HepG2 (cell line): Measurements from ENCODE around the gene ETFB. TPM values are rescaled to one million over a fixed set of nuclear protein-coding genes. Genes with fewer than 3 reads are reported as not detected.

Experiments
- ASH2L ChIP-seq: fragments of 300-600, 200-600 bp; sonication (generic); IDR thresholded peaks from 2 replicates; pipeline ENCODE4 v1.7.0; 2017; ENCODE audit warnings: low read depth, mild to moderate bottlenecking, moderate library complexity, mixed read lengths, low read length; ENCODE audit not compliant: insufficient read length
- CHD4 ChIP-seq: fragments of 200-600 bp; sonication (generic); IDR thresholded peaks from 2 replicates; pipeline ENCODE4 v1.7.0; 2017; ENCODE audit warnings: mild to moderate bottlenecking, low read length, borderline replicate concordance
- HIVEP1 ChIP-seq: sonication (generic); formaldehyde crosslinking; IDR thresholded peaks from 2 replicates; pipeline ENCODE4 v1.4.0; 2020; ENCODE audit warnings: mild to moderate bottlenecking, missing genetic modification reagents
- HNRNPL ChIP-seq: fragments of 200-400 bp; formaldehyde crosslinking; IDR thresholded peaks from 2 replicates; pipeline ENCODE4 v1.6.1; 2017; ENCODE audit warnings: mild to moderate bottlenecking, low read depth, low read length
- JUN ChIP-seq: sonication (generic); formaldehyde crosslinking; IDR thresholded peaks from 2 replicates; pipeline ENCODE4 v1.4.0; 2020; ENCODE audit warnings: mild to moderate bottlenecking, missing genetic modification reagents
- KDM5A ChIP-seq: fragments of 200-600 bp; sonication (generic); IDR thresholded peaks from 2 replicates; pipeline ENCODE4 v1.7.0; 2018; ENCODE audit warnings: antibody characterized with exemption, mild to moderate bottlenecking, low read length, borderline replicate concordance
- KLF6 ChIP-seq: IDR thresholded peaks from 2 replicates; pipeline ENCODE4 v1.8.0; 2016; ENCODE audit warnings: missing biosample characterization, missing genetic modification reagents
- MED1 ChIP-seq: sonication (generic); formaldehyde crosslinking; IDR thresholded peaks from 2 replicates; pipeline ENCODE4 v1.4.0; 2020; ENCODE audit warnings: missing genetic modification reagents
- MTF2 ChIP-seq: sonication (generic); formaldehyde crosslinking; IDR thresholded peaks from 2 replicates; pipeline ENCODE4 v1.5.0; 2020; ENCODE audit warnings: missing genetic modification reagents, borderline replicate concordance
- NBN ChIP-seq: fragments of 450-650 bp; conservative IDR thresholded peaks from 2 replicates; pipeline ENCODE4 v1.6.1; 2017
- POLR2A ChIP-seq, 2 experiments: IDR thresholded peaks; 2 replicates each; pipeline ENCODE4 v1.6.1; 2011; ENCODE audit warnings: low read depth in 2 of 2, low read length in 2 of 2, mild to moderate bottlenecking in 1 of 2, moderate library complexity in 1 of 2; ENCODE audit not compliant: insufficient read depth in 1 of 2
- REPIN1 ChIP-seq: sonication (generic); formaldehyde crosslinking; IDR thresholded peaks from 2 replicates; pipeline ENCODE4 v1.8.0; 2022; ENCODE audit warnings: missing genetic modification reagents, low read depth, mild to moderate bottlenecking, borderline replicate concordance
- SIN3B ChIP-seq: fragments of 150-350 bp; IDR thresholded peaks from 2 replicates; pipeline ENCODE4 v1.6.1; 2014; ENCODE audit warnings: low read length
- SNAPC2 ChIP-seq: sonication (generic); formaldehyde crosslinking; IDR thresholded peaks from 2 replicates; pipeline ENCODE4 v1.8.1; 2022; ENCODE audit warnings: mild to moderate bottlenecking, missing genetic modification reagents
- XRCC5 ChIP-seq: fragments of 200-400 bp; formaldehyde crosslinking; optimal IDR thresholded peaks from 2 replicates; pipeline ENCODE3; 2017; ENCODE audit warnings: mild to moderate bottlenecking, low read length
- ZNF256 ChIP-seq: sonication (generic); formaldehyde crosslinking; conservative IDR thresholded peaks from 2 replicates; pipeline ENCODE4 v1.4.0; 2020; ENCODE audit warnings: missing genetic modification reagents
- ZNF331 ChIP-seq: sonication (generic); formaldehyde crosslinking; IDR thresholded peaks from 2 replicates; pipeline ENCODE4 v1.4.0; 2020; ENCODE audit warnings: missing genetic modification reagents
- ZNF879 ChIP-seq: sonication (generic); formaldehyde crosslinking; IDR thresholded peaks from 2 replicates; pipeline ENCODE4 v1.8.1; 2023; ENCODE audit warnings: missing genetic modification reagents
- ZSCAN25 ChIP-seq: sonication (generic); formaldehyde crosslinking; IDR thresholded peaks from 2 replicates; pipeline ENCODE4 v1.8.0; 2022; ENCODE audit warnings: mild to moderate bottlenecking, missing genetic modification reagents
- polyA plus RNA-seq, 8 experiments: library from polyadenylated mRNA; depleted of rRNA in 3 of 8; stranded (reverse) in 7 of 8; unstranded in 1 of 8; fragments of >200 nt; fragmentation: Illumina TruSeq in 4 of 8; extraction: Trizol in 4 of 8; gene quantifications; 2 replicates each; pipeline versions ENCODE4 v1.2.1 to v1.2.3, GENCODE V29; 2011 to 2016; ENCODE audit warnings: low read depth in 4 of 8, missing spikeins in 1 of 8, mixed read lengths in 1 of 8; ENCODE audit not compliant: insufficient read depth in 1 of 8
- total RNA-seq, 5 experiments: library from RNA; depleted of rRNA; stranded (reverse); fragments of >200 nt; fragmentation: Illumina TruSeq; extraction: Trizol; gene quantifications; 2 replicates each; pipeline ENCODE4 v1.2.3, GENCODE V29; 2016; ENCODE audit warnings: low read depth in 1 of 5
- TF ChIP-seq, protein P1 (sequence below): fragments of 450-650 bp; IDR thresholded peaks from 2 replicates; pipeline ENCODE4 v1.6.1; 2016
- TF ChIP-seq, protein P2 (sequence below): sonication (generic); formaldehyde crosslinking; IDR thresholded peaks from 2 replicates; pipeline ENCODE4; 2020; ENCODE audit warnings: missing genetic modification reagents, mild to moderate bottlenecking, borderline replicate concordance
- TF ChIP-seq, protein P3 (sequence below): IDR thresholded peaks from 2 replicates; pipeline ENCODE4 v1.6.1; 2012; ENCODE audit warnings: inconsistent platforms
- TF ChIP-seq, protein P4 (sequence below): sonication (generic); formaldehyde crosslinking; IDR thresholded peaks from 2 replicates; pipeline ENCODE4 v1.8.1; 2023; ENCODE audit warnings: mild to moderate bottlenecking, missing genetic modification reagents
- TF ChIP-seq, protein P5 (sequence below): sonication (generic); formaldehyde crosslinking; IDR thresholded peaks from 2 replicates; pipeline ENCODE4 v1.5.0; 2020; ENCODE audit warnings: missing genetic modification reagents, mild to moderate bottlenecking, borderline replicate concordance

ETFB gene
- total and polyA plus RNA-seq, 2 of the 13 experiments (the other 11 are each of a cell fraction or from before 2014, with no cell fraction given): 678 to 1,314 TPM

DNA sequence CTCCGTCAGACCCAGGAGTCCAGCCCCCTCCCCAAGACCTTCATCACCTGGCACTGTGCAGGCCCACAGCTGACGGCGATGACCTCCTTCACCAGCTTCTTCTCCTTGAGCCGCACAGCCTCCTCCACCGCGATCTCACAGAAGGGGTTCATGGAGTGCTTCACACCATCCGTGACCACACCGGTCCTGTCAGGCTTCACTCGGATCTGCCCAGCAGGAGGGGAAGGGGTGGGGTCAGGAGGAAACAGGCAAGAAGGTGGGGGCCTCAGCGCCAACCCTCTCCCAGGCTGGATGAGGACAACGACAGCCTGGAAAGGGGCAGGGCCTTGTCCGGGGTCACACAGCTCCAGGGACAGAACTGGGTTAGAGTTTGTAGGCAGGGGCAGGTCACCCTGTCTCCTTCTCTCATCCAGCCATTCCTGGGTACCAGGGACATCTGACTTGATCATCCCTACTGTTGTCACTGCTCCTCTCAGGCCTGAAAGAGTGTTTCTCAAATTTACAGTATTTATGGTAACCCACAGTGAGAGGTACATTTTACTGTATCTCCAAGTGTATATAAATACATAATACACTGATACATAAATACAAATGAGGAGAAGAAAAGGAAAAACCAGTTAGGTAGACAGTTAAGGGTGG lies 12.0 kb downstream of the ETFB start (continued):
- TF ChIP-seq, protein P1, sequence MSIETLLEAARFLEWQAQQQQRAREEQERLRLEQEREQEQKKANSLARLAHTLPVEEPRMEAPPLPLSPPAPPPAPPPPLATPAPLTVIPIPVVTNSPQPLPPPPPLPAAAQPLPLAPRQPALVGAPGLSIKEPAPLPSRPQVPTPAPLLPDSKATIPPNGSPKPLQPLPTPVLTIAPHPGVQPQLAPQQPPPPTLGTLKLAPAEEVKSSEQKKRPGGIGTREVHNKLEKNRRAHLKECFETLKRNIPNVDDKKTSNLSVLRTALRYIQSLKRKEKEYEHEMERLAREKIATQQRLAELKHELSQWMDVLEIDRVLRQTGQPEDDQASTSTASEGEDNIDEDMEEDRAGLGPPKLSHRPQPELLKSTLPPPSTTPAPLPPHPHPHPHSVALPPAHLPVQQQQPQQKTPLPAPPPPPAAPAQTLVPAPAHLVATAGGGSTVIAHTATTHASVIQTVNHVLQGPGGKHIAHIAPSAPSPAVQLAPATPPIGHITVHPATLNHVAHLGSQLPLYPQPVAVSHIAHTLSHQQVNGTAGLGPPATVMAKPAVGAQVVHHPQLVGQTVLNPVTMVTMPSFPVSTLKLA: no peak
- TF ChIP-seq, protein P2, sequence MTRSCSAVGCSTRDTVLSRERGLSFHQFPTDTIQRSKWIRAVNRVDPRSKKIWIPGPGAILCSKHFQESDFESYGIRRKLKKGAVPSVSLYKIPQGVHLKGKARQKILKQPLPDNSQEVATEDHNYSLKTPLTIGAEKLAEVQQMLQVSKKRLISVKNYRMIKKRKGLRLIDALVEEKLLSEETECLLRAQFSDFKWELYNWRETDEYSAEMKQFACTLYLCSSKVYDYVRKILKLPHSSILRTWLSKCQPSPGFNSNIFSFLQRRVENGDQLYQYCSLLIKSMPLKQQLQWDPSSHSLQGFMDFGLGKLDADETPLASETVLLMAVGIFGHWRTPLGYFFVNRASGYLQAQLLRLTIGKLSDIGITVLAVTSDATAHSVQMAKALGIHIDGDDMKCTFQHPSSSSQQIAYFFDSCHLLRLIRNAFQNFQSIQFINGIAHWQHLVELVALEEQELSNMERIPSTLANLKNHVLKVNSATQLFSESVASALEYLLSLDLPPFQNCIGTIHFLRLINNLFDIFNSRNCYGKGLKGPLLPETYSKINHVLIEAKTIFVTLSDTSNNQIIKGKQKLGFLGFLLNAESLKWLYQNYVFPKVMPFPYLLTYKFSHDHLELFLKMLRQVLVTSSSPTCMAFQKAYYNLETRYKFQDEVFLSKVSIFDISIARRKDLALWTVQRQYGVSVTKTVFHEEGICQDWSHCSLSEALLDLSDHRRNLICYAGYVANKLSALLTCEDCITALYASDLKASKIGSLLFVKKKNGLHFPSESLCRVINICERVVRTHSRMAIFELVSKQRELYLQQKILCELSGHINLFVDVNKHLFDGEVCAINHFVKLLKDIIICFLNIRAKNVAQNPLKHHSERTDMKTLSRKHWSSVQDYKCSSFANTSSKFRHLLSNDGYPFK (CRISPR knock-in tag): no peak
- TF ChIP-seq ZSCAN25 (CRISPR knock-in tag) (no peak; the same call in 1 of the 2 replicates), ZNF879 (no peak), HIVEP1 (CRISPR knock-in tag) (0 out of 2 replicates have a peak, but pooled peaks have one; percentile 41), KLF6 (0 out of 2 replicates have a peak, but pooled peaks have one; percentile 33), SNAPC2 (CRISPR knock-in tag) (peak; percentile 5; the same call in 1 of the 2 replicates), SIN3B (no peak), XRCC5 (peak; percentile 53), ZNF331 (CRISPR knock-in tag) (0 out of 2 replicates have a peak, but pooled peaks have one; percentile 24), HNRNPL (peak; percentile 72; the same call in 1 of the 2 replicates), JUN (no peak), NBN (no peak), MTF2 (no peak), MED1 (CRISPR knock-in tag) (peak; percentile 74), ASH2L (no peak), REPIN1 (CRISPR knock-in tag) (peak; percentile 70), KDM5A (no peak; the same call in 1 of the 2 replicates), ZNF256 (CRISPR knock-in tag) (no peak), CHD4 (peak; percentile 49; the same call in 1 of the 2 replicates), POLR2A (IDR thresholded peaks at IDR 0.05; ENCODE audit: insufficient read depth in 1 of 2, low read depth in 2 of 2, low read length in 2 of 2) (peak; percentile 70 to 86; a peak in 3 of 4 replicates)
- TF ChIP-seq, protein P3, sequence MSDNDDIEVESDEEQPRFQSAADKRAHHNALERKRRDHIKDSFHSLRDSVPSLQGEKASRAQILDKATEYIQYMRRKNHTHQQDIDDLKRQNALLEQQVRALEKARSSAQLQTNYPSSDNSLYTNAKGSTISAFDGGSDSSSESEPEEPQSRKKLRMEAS: peak; percentile 26; the same call in 1 of the 2 replicates
- TF ChIP-seq, protein P4, sequence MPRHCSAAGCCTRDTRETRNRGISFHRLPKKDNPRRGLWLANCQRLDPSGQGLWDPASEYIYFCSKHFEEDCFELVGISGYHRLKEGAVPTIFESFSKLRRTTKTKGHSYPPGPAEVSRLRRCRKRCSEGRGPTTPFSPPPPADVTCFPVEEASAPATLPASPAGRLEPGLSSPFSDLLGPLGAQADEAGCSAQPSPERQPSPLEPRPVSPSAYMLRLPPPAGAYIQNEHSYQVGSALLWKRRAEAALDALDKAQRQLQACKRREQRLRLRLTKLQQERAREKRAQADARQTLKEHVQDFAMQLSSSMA (CRISPR knock-in tag): no peak
- TF ChIP-seq, protein P5, sequence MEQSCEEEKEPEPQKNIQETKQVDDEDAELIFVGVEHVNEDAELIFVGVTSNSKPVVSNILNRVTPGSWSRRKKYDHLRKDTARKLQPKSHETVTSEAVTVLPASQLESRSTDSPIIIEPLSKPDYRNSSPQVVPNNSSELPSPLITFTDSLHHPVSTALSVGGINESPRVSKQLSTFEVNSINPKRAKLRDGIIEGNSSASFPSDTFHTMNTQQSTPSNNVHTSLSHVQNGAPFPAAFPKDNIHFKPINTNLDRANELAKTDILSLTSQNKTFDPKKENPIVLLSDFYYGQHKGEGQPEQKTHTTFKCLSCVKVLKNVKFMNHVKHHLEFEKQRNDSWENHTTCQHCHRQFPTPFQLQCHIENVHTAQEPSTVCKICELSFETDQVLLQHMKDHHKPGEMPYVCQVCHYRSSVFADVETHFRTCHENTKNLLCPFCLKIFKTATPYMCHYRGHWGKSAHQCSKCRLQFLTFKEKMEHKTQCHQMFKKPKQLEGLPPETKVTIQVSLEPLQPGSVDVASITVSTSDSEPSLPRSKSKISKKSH (CRISPR knock-in tag): 0 out of 2 replicates have a peak, but pooled peaks have one; percentile 37
